HEK293 (cell line): ENCODE results near the gene ZDHHC6.

Source experiments
- BCL11A ChIP-seq: fragments of 450-650 bp; formaldehyde crosslinking; IDR thresholded peaks from 2 replicates; pipeline ENCODE4 v1.5.1; 2016; ENCODE audit warnings: low read depth, missing biosample characterization, missing genetic modification characterization
- GLI2 ChIP-seq: fragments of 450-650 bp; formaldehyde crosslinking; IDR thresholded peaks from 2 replicates; pipeline ENCODE4; 2017; ENCODE audit warnings: missing biosample characterization, missing genetic modification characterization, low read depth, borderline replicate concordance
- HOXA7 ChIP-seq: sonication (generic); formaldehyde crosslinking; IDR thresholded peaks from 2 replicates; pipeline ENCODE4 v1.8.1; 2022; ENCODE audit warnings: missing genetic modification reagents, borderline replicate concordance
- TCF7L2 ChIP-seq: IDR thresholded peaks from 2 replicates; pipeline ENCODE4 v1.6.1; 2011; ENCODE audit warnings: low read depth, mild to moderate bottlenecking, inconsistent platforms, low read length, moderate library complexity, borderline replicate concordance
- ZBTB8A ChIP-seq: fragments of 450-650 bp; formaldehyde crosslinking; IDR thresholded peaks from 2 replicates; pipeline ENCODE4 v1.5.1; 2016; ENCODE audit warnings: missing biosample characterization, missing genetic modification characterization
- ZFP3 ChIP-seq: fragments of 450-650 bp; formaldehyde crosslinking; IDR thresholded peaks from 2 replicates; pipeline ENCODE4 v1.5.1; 2016; ENCODE audit warnings: low read depth, missing biosample characterization, missing genetic modification characterization
- ZFP41 ChIP-seq: fragments of 450-650 bp; formaldehyde crosslinking; IDR thresholded peaks from 2 replicates; pipeline ENCODE4 v1.5.1; 2016; ENCODE audit warnings: missing biosample characterization, missing genetic modification characterization, borderline replicate concordance
- ZFP69B ChIP-seq: fragments of 450-650 bp; formaldehyde crosslinking; IDR thresholded peaks from 2 replicates; pipeline ENCODE4 v1.5.1; 2016; ENCODE audit warnings: missing biosample characterization, missing genetic modification characterization
- ZNF140 ChIP-seq: fragments of 450-650 bp; formaldehyde crosslinking; IDR thresholded peaks from 2 replicates; pipeline ENCODE4 v1.5.1; 2016; ENCODE audit warnings: missing biosample characterization, missing genetic modification characterization
- ZNF16 ChIP-seq: fragments of 450-650 bp; formaldehyde crosslinking; IDR thresholded peaks from 2 replicates; pipeline ENCODE4 v1.5.1; 2016; ENCODE audit warnings: low read depth, missing biosample characterization, missing genetic modification characterization
- ZNF19 ChIP-seq: fragments of 450-650 bp; formaldehyde crosslinking; IDR thresholded peaks from 2 replicates; pipeline ENCODE4; 2016; ENCODE audit warnings: missing biosample characterization, missing genetic modification characterization, low read depth
- ZNF2 ChIP-seq: fragments of 450-650 bp; formaldehyde crosslinking; IDR thresholded peaks from 2 replicates; pipeline ENCODE4 v1.5.1; 2016; ENCODE audit warnings: missing biosample characterization, missing genetic modification characterization
- ZNF223 ChIP-seq: fragments of 450-650 bp; formaldehyde crosslinking; IDR thresholded peaks from 2 replicates; pipeline ENCODE4 v1.5.1; 2016; ENCODE audit warnings: missing biosample characterization, missing genetic modification characterization
- ZNF266 ChIP-seq: fragments of 450-650 bp; formaldehyde crosslinking; IDR thresholded peaks from 2 replicates; pipeline ENCODE4 v1.5.1; 2016; ENCODE audit warnings: missing biosample characterization, missing genetic modification characterization, low read depth
- ZNF302 ChIP-seq: fragments of 450-650 bp; formaldehyde crosslinking; IDR thresholded peaks from 2 replicates; pipeline ENCODE4 v1.5.1; 2016; ENCODE audit warnings: missing biosample characterization, missing genetic modification characterization, low read depth
- ZNF394 ChIP-seq: fragments of 450-650 bp; formaldehyde crosslinking; IDR thresholded peaks from 2 replicates; pipeline ENCODE4 v1.5.1; 2016; ENCODE audit warnings: missing biosample characterization, missing genetic modification characterization, mild to moderate bottlenecking, moderate library complexity, borderline replicate concordance
- ZNF544 ChIP-seq: fragments of 450-650 bp; formaldehyde crosslinking; IDR thresholded peaks from 2 replicates; pipeline ENCODE4 v1.5.0; 2017; ENCODE audit warnings: missing biosample characterization, missing genetic modification characterization
- ZNF560 ChIP-seq: fragments of 450-650 bp; formaldehyde crosslinking; IDR thresholded peaks from 2 replicates; pipeline ENCODE4 v1.5.1; 2017; ENCODE audit warnings: missing biosample characterization, missing genetic modification characterization, borderline replicate concordance
- ZNF585B ChIP-seq: fragments of 450-650 bp; formaldehyde crosslinking; IDR thresholded peaks from 2 replicates; pipeline ENCODE4 v1.5.1; 2016; ENCODE audit warnings: missing biosample characterization, missing genetic modification characterization
- ZNF670 ChIP-seq: fragments of 450-650 bp; formaldehyde crosslinking; IDR thresholded peaks from 2 replicates; pipeline ENCODE4 v1.5.1; 2016; ENCODE audit warnings: missing biosample characterization, missing genetic modification characterization, low read depth
- ZNF76 ChIP-seq: fragments of 450-650 bp; formaldehyde crosslinking; IDR thresholded peaks from 2 replicates; pipeline ENCODE4; 2016; ENCODE audit warnings: low read depth, missing biosample characterization, missing genetic modification characterization, borderline replicate concordance
- ZNF791 ChIP-seq: fragments of 450-650 bp; formaldehyde crosslinking; IDR thresholded peaks from 2 replicates; pipeline ENCODE4 v1.5.1; 2016; ENCODE audit warnings: missing biosample characterization, missing genetic modification characterization
- ZNF792 ChIP-seq: fragments of 450-650 bp; formaldehyde crosslinking; IDR thresholded peaks from 2 replicates; pipeline ENCODE4 v1.5.1; 2016; ENCODE audit warnings: missing biosample characterization, missing genetic modification characterization
- ZNF843 ChIP-seq: fragments of 450-650 bp; formaldehyde crosslinking; IDR thresholded peaks from 2 replicates; pipeline ENCODE4 v1.5.1; 2016; ENCODE audit warnings: missing biosample characterization, missing genetic modification characterization
- TF ChIP-seq, protein P1 (sequence below): fragments of 450-650 bp; formaldehyde crosslinking; IDR thresholded peaks from 2 replicates; pipeline ENCODE4 v1.5.1; 2016; ENCODE audit warnings: missing biosample characterization, missing genetic modification characterization
- TF ChIP-seq, protein P2 (sequence below): fragments of 450-650 bp; formaldehyde crosslinking; IDR thresholded peaks from 2 replicates; pipeline ENCODE4 v1.5.1; 2016; ENCODE audit warnings: missing biosample characterization, missing genetic modification characterization
- TF ChIP-seq, protein P3 (sequence below): fragments of 450-650 bp; formaldehyde crosslinking; IDR thresholded peaks from 2 replicates; pipeline ENCODE4 v1.5.1; 2016; ENCODE audit warnings: missing biosample characterization, missing genetic modification characterization
- TF ChIP-seq, protein P4 (sequence below): fragments of 450-650 bp; formaldehyde crosslinking; IDR thresholded peaks from 2 replicates; pipeline ENCODE4 v1.5.1; 2016; ENCODE audit warnings: missing biosample characterization, missing genetic modification characterization, low read depth
- TF ChIP-seq, protein P5 (sequence below): fragments of 450-650 bp; formaldehyde crosslinking; IDR thresholded peaks from 2 replicates; pipeline ENCODE4 v1.5.1; 2016; ENCODE audit warnings: missing biosample characterization, missing genetic modification characterization

The ZDHHC6 gene

DNA sequence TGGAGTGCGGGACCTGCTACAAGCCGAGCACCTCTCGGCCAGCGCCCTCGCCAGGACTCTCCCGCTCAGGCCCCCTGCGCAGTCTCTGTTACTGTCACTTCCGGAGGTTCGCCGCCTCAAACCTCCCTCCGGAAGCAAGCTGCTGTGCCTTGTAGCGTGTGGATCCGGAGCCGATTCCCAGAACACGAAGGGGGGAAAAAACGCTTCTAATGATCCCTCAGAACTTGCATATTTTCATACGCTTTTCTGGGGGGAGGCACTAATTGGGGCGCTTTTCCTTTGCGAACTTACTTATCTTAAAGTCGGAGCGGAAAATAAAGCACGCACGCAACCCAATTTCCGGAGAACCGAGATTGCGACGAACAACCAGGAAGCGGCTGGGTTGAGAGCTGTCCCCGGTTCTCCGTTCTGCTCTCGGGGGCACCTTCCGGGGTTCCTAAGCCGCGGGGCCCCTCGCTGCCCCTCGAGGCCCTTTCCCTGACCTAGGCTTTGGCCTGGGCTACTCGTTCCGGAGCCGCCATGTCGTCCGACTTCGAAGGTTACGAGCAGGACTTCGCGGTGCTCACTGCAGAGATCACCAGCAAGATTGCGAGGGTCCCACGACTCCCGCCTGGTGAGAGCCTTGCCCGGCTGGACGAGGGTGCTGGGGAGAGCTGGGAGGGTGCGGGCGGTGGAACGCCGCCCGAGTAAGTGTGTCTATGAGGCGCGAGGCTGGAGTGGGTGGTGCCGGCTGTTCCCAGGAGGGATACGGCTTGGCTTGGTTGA, at the start of gene ZDHHC6, which contains the start of gene VTI1A (continued):
- TF ChIP-seq, protein P1, sequence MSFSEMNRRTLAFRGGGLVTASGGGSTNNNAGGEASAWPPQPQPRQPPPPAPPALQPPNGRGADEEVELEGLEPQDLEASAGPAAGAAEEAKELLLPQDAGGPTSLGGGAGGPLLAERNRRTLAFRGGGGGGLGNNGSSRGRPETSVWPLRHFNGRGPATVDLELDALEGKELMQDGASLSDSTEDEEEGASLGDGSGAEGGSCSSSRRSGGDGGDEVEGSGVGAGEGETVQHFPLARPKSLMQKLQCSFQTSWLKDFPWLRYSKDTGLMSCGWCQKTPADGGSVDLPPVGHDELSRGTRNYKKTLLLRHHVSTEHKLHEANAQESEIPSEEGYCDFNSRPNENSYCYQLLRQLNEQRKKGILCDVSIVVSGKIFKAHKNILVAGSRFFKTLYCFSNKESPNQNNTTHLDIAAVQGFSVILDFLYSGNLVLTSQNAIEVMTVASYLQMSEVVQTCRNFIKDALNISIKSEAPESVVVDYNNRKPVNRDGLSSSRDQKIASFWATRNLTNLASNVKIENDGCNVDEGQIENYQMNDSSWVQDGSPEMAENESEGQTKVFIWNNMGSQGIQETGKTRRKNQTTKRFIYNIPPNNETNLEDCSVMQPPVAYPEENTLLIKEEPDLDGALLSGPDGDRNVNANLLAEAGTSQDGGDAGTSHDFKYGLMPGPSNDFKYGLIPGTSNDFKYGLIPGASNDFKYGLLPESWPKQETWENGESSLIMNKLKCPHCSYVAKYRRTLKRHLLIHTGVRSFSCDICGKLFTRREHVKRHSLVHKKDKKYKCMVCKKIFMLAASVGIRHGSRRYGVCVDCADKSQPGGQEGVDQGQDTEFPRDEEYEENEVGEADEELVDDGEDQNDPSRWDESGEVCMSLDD = peak; percentile 67
- peak; percentile 42; the same call in 1 of the 2 replicates for TF ChIP-seq ZBTB8A (tag by site-specific recombination)
- no peak for TF ChIP-seq ZNF16 (tag by site-specific recombination)
- peak; percentile 79 for TF ChIP-seq ZFP69B
- TF ChIP-seq ZNF140 = no peak
- TF ChIP-seq ZNF791 = no peak
- TF ChIP-seq TCF7L2 = no peak
- no peak for TF ChIP-seq ZNF843 (tag by site-specific recombination)
- TF ChIP-seq ZNF585B (tag by site-specific recombination) = no peak
- TF ChIP-seq, protein P2, sequence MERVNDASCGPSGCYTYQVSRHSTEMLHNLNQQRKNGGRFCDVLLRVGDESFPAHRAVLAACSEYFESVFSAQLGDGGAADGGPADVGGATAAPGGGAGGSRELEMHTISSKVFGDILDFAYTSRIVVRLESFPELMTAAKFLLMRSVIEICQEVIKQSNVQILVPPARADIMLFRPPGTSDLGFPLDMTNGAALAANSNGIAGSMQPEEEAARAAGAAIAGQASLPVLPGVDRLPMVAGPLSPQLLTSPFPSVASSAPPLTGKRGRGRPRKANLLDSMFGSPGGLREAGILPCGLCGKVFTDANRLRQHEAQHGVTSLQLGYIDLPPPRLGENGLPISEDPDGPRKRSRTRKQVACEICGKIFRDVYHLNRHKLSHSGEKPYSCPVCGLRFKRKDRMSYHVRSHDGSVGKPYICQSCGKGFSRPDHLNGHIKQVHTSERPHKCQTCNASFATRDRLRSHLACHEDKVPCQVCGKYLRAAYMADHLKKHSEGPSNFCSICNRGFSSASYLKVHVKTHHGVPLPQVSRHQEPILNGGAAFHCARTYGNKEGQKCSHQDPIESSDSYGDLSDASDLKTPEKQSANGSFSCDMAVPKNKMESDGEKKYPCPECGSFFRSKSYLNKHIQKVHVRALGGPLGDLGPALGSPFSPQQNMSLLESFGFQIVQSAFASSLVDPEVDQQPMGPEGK (tag by site-specific recombination) = peak; percentile 67
- no peak for TF ChIP-seq ZNF670 (tag by site-specific recombination)
- TF ChIP-seq ZNF302 (tag by site-specific recombination) = no peak
- TF ChIP-seq ZNF792 (tag by site-specific recombination) = no peak
- TF ChIP-seq, protein P3, sequence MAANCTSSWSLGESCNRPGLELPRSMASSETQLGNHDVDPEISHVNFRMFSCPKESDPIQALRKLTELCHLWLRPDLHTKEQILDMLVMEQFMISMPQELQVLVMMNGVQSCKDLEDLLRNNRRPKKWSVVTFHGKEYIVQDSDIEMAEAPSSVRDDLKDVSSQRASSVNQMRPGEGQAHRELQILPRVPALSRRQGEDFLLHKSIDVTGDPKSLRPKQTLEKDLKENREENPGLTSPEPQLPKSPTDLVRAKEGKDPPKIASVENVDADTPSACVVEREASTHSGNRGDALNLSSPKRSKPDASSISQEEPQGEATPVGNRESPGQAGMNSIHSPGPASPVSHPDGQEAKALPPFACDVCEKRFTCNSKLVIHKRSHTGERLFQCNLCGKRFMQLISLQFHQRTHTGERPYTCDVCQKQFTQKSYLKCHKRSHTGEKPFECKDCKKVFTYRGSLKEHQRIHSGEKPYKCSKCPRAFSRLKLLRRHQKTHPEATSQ = peak; percentile 85; the same call in 1 of the 2 replicates
- peak; percentile 97; the same call in 1 of the 2 replicates for TF ChIP-seq ZNF2 (tag by site-specific recombination)
- TF ChIP-seq, protein P4, sequence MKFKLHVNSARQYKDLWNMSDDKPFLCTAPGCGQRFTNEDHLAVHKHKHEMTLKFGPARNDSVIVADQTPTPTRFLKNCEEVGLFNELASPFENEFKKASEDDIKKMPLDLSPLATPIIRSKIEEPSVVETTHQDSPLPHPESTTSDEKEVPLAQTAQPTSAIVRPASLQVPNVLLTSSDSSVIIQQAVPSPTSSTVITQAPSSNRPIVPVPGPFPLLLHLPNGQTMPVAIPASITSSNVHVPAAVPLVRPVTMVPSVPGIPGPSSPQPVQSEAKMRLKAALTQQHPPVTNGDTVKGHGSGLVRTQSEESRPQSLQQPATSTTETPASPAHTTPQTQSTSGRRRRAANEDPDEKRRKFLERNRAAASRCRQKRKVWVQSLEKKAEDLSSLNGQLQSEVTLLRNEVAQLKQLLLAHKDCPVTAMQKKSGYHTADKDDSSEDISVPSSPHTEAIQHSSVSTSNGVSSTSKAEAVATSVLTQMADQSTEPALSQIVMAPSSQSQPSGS (tag by site-specific recombination) = no peak
- no peak; the same call in none of the 2 replicates for TF ChIP-seq ZNF394 (tag by site-specific recombination)
- TF ChIP-seq ZFP41 = no peak
- TF ChIP-seq BCL11A (tag by site-specific recombination) = no peak
- no peak for TF ChIP-seq ZNF560
- TF ChIP-seq ZFP3 (tag by site-specific recombination) = 0 out of 2 replicates have a peak, but pooled peaks have one; percentile 46
- TF ChIP-seq HOXA7 (CRISPR knock-in tag) = no peak
- TF ChIP-seq, protein P5, sequence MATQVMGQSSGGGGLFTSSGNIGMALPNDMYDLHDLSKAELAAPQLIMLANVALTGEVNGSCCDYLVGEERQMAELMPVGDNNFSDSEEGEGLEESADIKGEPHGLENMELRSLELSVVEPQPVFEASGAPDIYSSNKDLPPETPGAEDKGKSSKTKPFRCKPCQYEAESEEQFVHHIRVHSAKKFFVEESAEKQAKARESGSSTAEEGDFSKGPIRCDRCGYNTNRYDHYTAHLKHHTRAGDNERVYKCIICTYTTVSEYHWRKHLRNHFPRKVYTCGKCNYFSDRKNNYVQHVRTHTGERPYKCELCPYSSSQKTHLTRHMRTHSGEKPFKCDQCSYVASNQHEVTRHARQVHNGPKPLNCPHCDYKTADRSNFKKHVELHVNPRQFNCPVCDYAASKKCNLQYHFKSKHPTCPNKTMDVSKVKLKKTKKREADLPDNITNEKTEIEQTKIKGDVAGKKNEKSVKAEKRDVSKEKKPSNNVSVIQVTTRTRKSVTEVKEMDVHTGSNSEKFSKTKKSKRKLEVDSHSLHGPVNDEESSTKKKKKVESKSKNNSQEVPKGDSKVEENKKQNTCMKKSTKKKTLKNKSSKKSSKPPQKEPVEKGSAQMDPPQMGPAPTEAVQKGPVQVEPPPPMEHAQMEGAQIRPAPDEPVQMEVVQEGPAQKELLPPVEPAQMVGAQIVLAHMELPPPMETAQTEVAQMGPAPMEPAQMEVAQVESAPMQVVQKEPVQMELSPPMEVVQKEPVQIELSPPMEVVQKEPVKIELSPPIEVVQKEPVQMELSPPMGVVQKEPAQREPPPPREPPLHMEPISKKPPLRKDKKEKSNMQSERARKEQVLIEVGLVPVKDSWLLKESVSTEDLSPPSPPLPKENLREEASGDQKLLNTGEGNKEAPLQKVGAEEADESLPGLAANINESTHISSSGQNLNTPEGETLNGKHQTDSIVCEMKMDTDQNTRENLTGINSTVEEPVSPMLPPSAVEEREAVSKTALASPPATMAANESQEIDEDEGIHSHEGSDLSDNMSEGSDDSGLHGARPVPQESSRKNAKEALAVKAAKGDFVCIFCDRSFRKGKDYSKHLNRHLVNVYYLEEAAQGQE = peak; percentile 85
- no peak for TF ChIP-seq ZNF266
- TF ChIP-seq GLI2 (tag by site-specific recombination) = no peak
- TF ChIP-seq ZNF76 = peak; percentile 81
- no peak for TF ChIP-seq ZNF19 (tag by site-specific recombination)
- no peak for TF ChIP-seq ZNF223 (tag by site-specific recombination)
- TF ChIP-seq ZNF544 (tag by site-specific recombination) = no peak
